Rectal smooth muscle tissue (tissue), 1 donor: ENCODE results near the gene ADD3.
"Not testable (repeated sequence)": the region's sequence is repeated elsewhere in the genome, so short reads cannot be mapped to it uniquely, and the experiment has no call there.

ENCODE experiments used
- H3K27ac ChIP-seq: one replicate; pipeline ENCODE4 v1.7.0; 2013; ENCODE audit warnings: low read depth, low read length, inconsistent platforms
- H3K27me3 ChIP-seq: one replicate; pipeline ENCODE4 v1.7.0; 2013; ENCODE audit warnings: low read length; ENCODE audit not compliant: control insufficient read depth, insufficient read depth
- H3K36me3 ChIP-seq: one replicate; pipeline ENCODE4 v1.7.0; 2013; ENCODE audit warnings: low read length; ENCODE audit not compliant: control insufficient read depth, insufficient read depth
- H3K4me1 ChIP-seq: one replicate; pipeline ENCODE4 v1.7.0; 2013; ENCODE audit warnings: low read length; ENCODE audit not compliant: control insufficient read depth, insufficient read depth
- H3K4me3 ChIP-seq: one replicate; pipeline ENCODE4 v1.7.0; 2013; ENCODE audit warnings: low read length
- H3K9ac ChIP-seq: one replicate; pipeline ENCODE4 v1.7.0; 2013; ENCODE audit warnings: low read length

Gene ADD3

DNA sequence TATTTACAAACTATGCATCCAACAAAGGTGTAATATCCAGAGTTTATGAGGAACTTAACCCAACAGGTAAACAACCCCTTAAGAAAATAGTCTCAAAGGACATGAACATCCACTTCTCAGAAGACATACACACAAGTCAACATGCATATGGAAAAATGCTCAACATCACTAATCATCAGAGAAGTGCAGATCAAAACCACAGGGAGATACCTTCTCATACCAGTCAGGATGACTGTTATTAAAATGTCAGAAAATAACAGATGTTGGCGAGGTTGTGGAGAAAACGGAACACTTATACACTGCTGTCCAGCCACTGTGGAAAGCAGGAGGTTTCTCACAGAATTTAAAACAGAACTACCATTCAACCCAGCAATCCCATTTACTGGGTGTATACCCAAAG, 84.0 kb downstream of the ADD3 start:
- H3K27ac ChIP-seq = no peak overlapping the region
- H3K36me3 ChIP-seq = no peaks in the 10 kb centered on the region
- no peaks in the 10 kb centered on the region for H3K27me3 ChIP-seq
- H3K9ac ChIP-seq = no peak overlapping the region
- no peaks in the 10 kb centered on the region for H3K4me1 ChIP-seq
- H3K4me3 ChIP-seq = no peak overlapping the region

GRCh38 chr10:110093722-110094121, 85.9 kb downstream of the ADD3 start:
- H3K4me3 ChIP-seq = no peak overlapping the region
- H3K36me3 ChIP-seq = no peaks in the 10 kb centered on the region
- H3K9ac ChIP-seq = no peak overlapping the region
- H3K4me1 ChIP-seq = no peaks in the 10 kb centered on the region
- H3K27me3 ChIP-seq = no peaks in the 10 kb centered on the region
- H3K27ac ChIP-seq = no peak overlapping the region

DNA sequence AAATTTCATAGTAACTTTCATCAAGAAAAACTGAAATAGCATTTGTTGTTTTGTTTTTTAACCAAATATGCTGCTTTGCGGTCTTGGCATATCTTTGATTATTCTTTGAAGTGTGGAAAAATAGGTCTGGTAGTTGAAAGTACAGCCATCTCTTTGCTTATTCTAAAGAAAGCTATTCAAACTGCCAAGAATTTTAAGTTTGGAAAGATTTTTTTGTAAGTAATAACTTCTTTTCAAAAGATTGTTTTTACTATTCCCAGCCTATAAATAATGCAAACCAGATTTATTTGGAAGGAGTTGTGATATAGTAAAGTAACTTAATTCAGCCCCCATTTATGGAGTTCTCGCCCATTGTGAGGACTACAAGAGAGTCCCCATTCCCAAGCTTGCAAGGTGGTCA, 87.0 kb downstream of the ADD3 start:
- no peak overlapping the region for H3K9ac ChIP-seq
- no peak overlapping the region for H3K27ac ChIP-seq
- no peak overlapping the region for H3K4me3 ChIP-seq
- no peaks in the 10 kb centered on the region for H3K27me3 ChIP-seq
- no peaks in the 10 kb centered on the region for H3K36me3 ChIP-seq
- H3K4me1 ChIP-seq = no peaks in the 10 kb centered on the region

- Histone ChIP-seq H3K27me3 (no peaks in the 10 kb centered on the region), H3K4me3 (no peak overlapping the region), H3K27ac (no peak overlapping the region), H3K36me3 (peaks cover 4% of the 10 kb centered on the region), H3K9ac (no peak overlapping the region), H3K4me1 (no peaks in the 10 kb centered on the region)
These were observed 93.8 kb downstream of the ADD3 start for GRCh38 chr10:110101464-110102144.

- H3K4me3 ChIP-seq = no peak overlapping the region
- no peak overlapping the region for H3K9ac ChIP-seq
- H3K27ac ChIP-seq = no peak overlapping the region
- H3K36me3 ChIP-seq = peaks cover 4% of the 10 kb centered on the region
- no peaks in the 10 kb centered on the region for H3K27me3 ChIP-seq
- H3K4me1 ChIP-seq = no peaks in the 10 kb centered on the region
These were observed 96.2 kb downstream of the ADD3 start for GRCh38 chr10:110103921-110104461.

DNA sequence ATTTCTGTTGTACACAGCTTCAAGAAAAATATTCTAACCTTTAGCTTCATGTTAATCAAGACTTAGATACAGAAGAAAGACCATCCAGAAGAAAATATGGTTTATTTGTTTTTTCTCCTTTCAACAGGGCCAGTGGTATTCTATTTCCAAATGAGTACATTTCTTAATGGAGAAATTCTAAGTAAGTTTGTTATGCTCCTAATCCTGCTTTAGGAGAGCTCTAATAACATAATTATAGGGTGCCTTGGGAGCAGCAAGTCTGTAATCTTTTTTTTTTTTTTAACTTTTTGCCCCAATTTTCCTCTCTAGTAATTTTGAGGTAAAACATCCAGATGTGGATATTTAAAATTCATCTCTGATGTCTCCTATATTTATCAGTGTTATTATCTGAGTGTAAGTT, 98.1 kb downstream of the ADD3 start:
- no peaks in the 10 kb centered on the region for H3K27me3 ChIP-seq
- peaks cover 4% of the 10 kb centered on the region for H3K36me3 ChIP-seq
- no peak overlapping the region for H3K4me3 ChIP-seq
- H3K9ac ChIP-seq = no peak overlapping the region
- no peaks in the 10 kb centered on the region for H3K4me1 ChIP-seq
- no peak overlapping the region for H3K27ac ChIP-seq

GRCh38 chr10:110107430-110107829, 99.6 kb downstream of the ADD3 start:
- Histone ChIP-seq H3K4me1 (no peaks in the 10 kb centered on the region), H3K27me3 (no peaks in the 10 kb centered on the region), H3K9ac (no peak overlapping the region), H3K4me3 (no peak overlapping the region), H3K36me3 (no peaks in the 10 kb centered on the region), H3K27ac (no peak overlapping the region)

GRCh38 chr10:110107887-110108286, 100.1 kb downstream of the ADD3 start:
- Histone ChIP-seq H3K9ac (no peak overlapping the region), H3K27me3 (no peaks in the 10 kb centered on the region), H3K4me3 (no peak overlapping the region), H3K27ac (no peak overlapping the region), H3K4me1 (no peaks in the 10 kb centered on the region), H3K36me3 (no peaks in the 10 kb centered on the region)

DNA sequence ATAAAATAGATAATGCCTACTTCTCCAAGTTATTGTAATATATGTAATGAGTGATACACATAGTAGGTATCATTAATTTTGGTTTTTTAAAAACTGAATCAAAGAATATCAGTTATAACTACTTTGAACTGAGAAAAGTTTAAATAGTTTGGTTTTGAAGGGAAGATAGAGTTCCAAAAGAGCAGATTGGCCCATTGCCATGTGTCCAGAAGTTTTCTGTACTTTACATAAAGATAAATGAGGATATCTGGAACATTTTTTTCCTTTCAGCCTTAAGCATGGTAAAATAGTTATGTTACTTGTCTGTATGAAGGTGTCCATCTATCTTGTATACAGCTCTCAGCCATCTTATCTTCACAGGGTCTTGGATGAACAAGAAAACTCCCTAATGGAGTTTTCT, 101.7 kb downstream of the ADD3 start:
- Histone ChIP-seq H3K4me3 (no peak overlapping the region), H3K36me3 (peaks cover 2% of the 10 kb centered on the region), H3K27me3 (no peaks in the 10 kb centered on the region), H3K27ac (no peak overlapping the region), H3K4me1 (no peaks in the 10 kb centered on the region), H3K9ac (no peak overlapping the region)

DNA sequence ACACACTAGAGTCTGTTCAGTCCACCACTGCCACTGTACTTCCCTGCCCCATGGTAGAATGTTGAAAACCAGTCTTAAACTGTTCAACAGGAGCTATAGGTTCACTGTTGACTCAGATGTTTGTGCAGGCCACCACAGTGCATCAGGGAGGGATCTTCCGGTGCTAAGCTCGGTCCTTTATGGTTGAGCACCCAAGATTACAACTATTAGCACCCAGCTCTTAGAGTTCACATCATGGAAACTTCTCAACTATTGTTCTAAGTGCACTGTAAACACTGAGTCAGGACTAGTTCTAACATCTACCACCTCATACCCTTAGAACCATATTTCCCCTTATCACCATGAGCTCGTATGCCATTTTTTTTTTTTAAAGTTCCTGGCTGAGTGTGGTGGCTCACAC, 102.6 kb downstream of the ADD3 start:
- Histone ChIP-seq H3K27me3 (no peaks in the 10 kb centered on the region), H3K27ac (no peak overlapping the region), H3K36me3 (peaks cover 2% of the 10 kb centered on the region), H3K4me1 (no peaks in the 10 kb centered on the region), H3K4me3 (no peak overlapping the region), H3K9ac (no peak overlapping the region)

GRCh38 chr10:110113670-110114337, 106.0 kb downstream of the ADD3 start:
- no peaks in the 10 kb centered on the region for H3K4me1 ChIP-seq
- no peak overlapping the region for H3K4me3 ChIP-seq
- no peak overlapping the region for H3K9ac ChIP-seq
- H3K36me3 ChIP-seq = peaks cover 2% of the 10 kb centered on the region
- H3K27ac ChIP-seq = no peak overlapping the region
- H3K27me3 ChIP-seq = no peaks in the 10 kb centered on the region

GRCh38 chr10:110114668-110115067, 106.9 kb downstream of the ADD3 start:
- not testable (repeated sequence) for H3K27ac ChIP-seq, H3K4me1 ChIP-seq, H3K9ac ChIP-seq, H3K27me3 ChIP-seq, H3K36me3 ChIP-seq, H3K4me3 ChIP-seq
